ENCODE measurements around the gene KLHL29. TPM values are rescaled to one million over a fixed set of nuclear protein-coding genes. Genes with fewer than 3 reads are reported as not detected.

Gene KLHL29
- total RNA-seq, 6 experiments from 2014 or later = 1.2 to 10.2 (median 6.4) TPM

- DNase-seq (no peak), ATAC-seq (no peak)
- H3K27me3 ChIP-seq = no peaks in the 10 kb centered on the region
- H3K27ac ChIP-seq = no peak overlapping the region
- WGBS (ENCODE audit: insufficient coverage, low coverage, low lambda C conversion rate, missing lambda C conversion rate) = 40% methylated on average over 1 of the region's 6 CpGs
- H3K4me1 ChIP-seq = no peaks in the 10 kb centered on the region
- H3K4me3 ChIP-seq = no peak overlapping the region
- intact Hi-C loops (cut with DNase I) = no loop called here
- H3K36me3 ChIP-seq = no peaks in the 10 kb centered on the region
- no peak for TF ChIP-seq POLR2A (IDR thresholded peaks at IDR 0.05)
- TF ChIP-seq CTCF (IDR thresholded peaks at IDR 0.05) = no peak
- no peaks in the 10 kb centered on the region for H3K9me3 ChIP-seq
These were observed 79.2 kb downstream of the KLHL29 start for GRCh38 chr2:23464156-23464555.

- Histone ChIP-seq H3K27ac (no peak overlapping the region), H3K9me3 (no peaks in the 10 kb centered on the region), H3K4me3 (no peak overlapping the region), H3K4me1 (no peaks in the 10 kb centered on the region), H3K27me3 (no peaks in the 10 kb centered on the region), H3K36me3 (no peaks in the 10 kb centered on the region)
- no peak for TF ChIP-seq POLR2A (IDR thresholded peaks at IDR 0.05)
- no peak for TF ChIP-seq CTCF (IDR thresholded peaks at IDR 0.05)
- 87% methylated on average over 8 of the region's 14 CpGs for WGBS (ENCODE audit: insufficient coverage, low coverage, low lambda C conversion rate, missing lambda C conversion rate)
- DNase-seq (no peak), ATAC-seq (no peak)
- intact Hi-C loops (cut with DNase I) = no loop called here
These were observed 80.0 kb downstream of the KLHL29 start for GRCh38 chr2:23464905-23465537.

- Histone ChIP-seq H3K9me3 (no peaks in the 10 kb centered on the region), H3K4me1 (no peaks in the 10 kb centered on the region), H3K27ac (no peak overlapping the region), H3K27me3 (no peaks in the 10 kb centered on the region), H3K36me3 (no peaks in the 10 kb centered on the region), H3K4me3 (no peak overlapping the region)
- WGBS (ENCODE audit: insufficient coverage, low coverage, low lambda C conversion rate, missing lambda C conversion rate) = 65% methylated on average over 9 of the region's 9 CpGs
- DNase-seq (no peak), ATAC-seq (no peak)
- intact Hi-C loops (cut with DNase I) = no loop called here
- no peak for TF ChIP-seq CTCF (IDR thresholded peaks at IDR 0.05)
- TF ChIP-seq POLR2A (IDR thresholded peaks at IDR 0.05) = no peak
These were observed 81.0 kb downstream of the KLHL29 start for GRCh38 chr2:23465936-23466335.

- ATAC-seq = no peak
- Histone ChIP-seq H3K36me3 (no peaks in the 10 kb centered on the region), H3K4me1 (no peaks in the 10 kb centered on the region), H3K9me3 (no peaks in the 10 kb centered on the region), H3K4me3 (no peak overlapping the region), H3K27me3 (no peaks in the 10 kb centered on the region), H3K27ac (no peak overlapping the region)
- no peak for DNase-seq
- TF ChIP-seq POLR2A (IDR thresholded peaks at IDR 0.05) (no peak), CTCF (IDR thresholded peaks at IDR 0.05) (no peak)
- WGBS (ENCODE audit: insufficient coverage, low coverage, low lambda C conversion rate, missing lambda C conversion rate) = 72% methylated on average over 6 of the region's 10 CpGs
- intact Hi-C loops (cut with DNase I) = no loop called here
These were observed 82.6 kb downstream of the KLHL29 start for GRCh38 chr2:23467618-23468017.
